Right lung (tissue), 5 donors: Measurements from ENCODE around the gene DELE1. TPM values are rescaled to one million over a fixed set of nuclear protein-coding genes. Genes with fewer than 3 reads are reported as not detected.
"Not testable (repeated sequence)": the region's sequence is repeated elsewhere in the genome, so short reads cannot be mapped to it uniquely, and the experiment has no call there.

Experiments used
- DNase-seq, 2 donors: peaks; one replicate each; pipeline ENCODE4 v3.0.0-alpha.2; 2013
- polyA plus RNA-seq, 5 donors: library from polyadenylated mRNA; unstranded; fragments of 120-200 nt; gene quantifications; one replicate each; pipeline versions ENCODE4 v1.2.1 to v1.2.3, GENCODE V29; 2013; ENCODE audit warnings: inconsistent platforms in 1 of 5, low replicate concordance in 1 of 5; ENCODE audit not compliant: insufficient read length in 5 of 5, insufficient read depth in 1 of 5

DELE1 gene
- polyA plus RNA-seq, 5 donors = 142 to 165 (median 146) TPM

DNA sequence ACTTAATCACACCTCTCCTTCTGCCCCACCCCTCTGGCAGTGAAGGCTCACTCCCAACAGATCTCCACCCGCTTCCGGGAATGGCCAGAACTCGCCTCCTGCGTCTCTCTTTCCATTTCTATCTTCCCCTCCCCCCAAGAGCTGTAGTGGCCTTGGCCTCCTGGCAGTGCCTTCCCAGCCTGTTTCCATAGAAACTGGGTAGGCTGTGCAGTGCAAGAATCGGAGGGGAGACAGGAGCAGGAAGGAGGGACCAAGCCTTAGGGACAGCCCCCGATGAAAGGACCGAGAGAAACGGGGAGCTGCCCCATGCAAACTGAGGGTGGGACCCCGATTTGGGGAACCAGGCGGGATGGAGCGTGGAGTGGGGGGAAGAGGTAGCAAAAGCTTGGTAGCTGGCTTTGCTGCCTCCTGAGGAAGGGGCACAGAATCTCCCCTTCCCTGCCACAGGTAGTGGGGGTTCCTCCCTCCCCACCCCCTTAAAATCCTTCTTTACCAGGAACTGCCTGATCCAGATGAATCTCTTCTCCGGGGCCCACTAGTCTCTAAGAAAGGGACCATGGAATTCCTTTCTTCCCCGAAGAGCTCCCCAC lies 41.0 kb upstream of the DELE1 start:
- no peak for DNase-seq

DNA sequence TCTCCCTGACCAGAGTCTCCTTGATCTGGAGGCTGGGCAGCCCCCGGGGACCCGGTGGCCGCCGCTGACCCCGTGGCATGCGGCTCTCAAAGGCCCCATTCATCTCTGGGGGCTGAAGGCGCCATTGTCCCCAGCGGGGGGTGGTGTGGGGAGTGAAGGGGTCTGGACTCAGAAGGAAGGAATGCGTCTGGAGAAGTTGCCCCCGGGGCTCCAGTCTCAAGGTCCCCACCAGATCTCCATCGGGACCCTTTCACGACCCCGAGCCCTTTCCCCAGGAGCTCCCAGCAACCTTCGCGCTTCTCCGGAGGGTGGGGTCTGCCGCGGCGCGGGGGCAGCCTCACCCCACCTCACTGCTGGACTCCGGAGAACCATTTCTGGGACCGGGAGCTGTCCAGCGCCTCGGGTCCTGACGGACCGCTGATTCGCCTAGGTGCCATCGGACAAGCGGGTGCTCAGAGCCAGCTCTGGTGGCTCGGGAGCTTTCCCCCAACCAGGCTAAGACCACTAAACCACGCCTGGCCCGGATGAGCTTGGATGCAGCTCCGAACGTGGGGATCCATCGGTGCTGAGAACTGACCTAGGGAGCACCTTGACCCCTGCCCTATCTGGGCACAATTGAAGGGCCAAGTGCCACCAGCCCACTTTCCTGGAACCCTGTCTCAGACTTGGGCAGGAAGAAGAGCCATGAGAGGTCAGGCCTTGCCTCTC lies 40.3 kb upstream of the DELE1 start:
- peak in 1 of 2 donors; percentile 19 for DNase-seq

DNA sequence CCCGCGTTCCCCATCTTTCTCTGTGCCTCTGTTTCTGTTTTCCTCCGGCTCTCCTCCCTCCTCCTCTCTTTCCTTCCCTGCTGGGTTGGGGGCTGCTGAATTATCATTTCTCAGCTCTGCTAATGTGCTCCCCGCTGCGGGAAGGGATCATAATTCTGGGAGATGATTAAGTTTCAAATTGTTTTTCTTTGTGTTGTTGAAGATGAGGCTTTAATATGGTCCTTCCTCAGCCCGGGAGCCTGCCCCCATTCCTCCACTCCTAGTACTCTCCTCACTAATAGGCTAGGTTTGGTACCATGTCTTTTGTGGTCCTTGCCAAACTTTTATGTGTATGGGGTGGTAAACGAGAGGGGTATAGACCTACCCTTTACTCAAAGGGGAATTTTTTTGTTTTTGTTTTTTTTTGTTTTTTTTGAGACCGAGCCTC lies 39.8 kb upstream of the DELE1 start:
- DNase-seq = no peak

DNA sequence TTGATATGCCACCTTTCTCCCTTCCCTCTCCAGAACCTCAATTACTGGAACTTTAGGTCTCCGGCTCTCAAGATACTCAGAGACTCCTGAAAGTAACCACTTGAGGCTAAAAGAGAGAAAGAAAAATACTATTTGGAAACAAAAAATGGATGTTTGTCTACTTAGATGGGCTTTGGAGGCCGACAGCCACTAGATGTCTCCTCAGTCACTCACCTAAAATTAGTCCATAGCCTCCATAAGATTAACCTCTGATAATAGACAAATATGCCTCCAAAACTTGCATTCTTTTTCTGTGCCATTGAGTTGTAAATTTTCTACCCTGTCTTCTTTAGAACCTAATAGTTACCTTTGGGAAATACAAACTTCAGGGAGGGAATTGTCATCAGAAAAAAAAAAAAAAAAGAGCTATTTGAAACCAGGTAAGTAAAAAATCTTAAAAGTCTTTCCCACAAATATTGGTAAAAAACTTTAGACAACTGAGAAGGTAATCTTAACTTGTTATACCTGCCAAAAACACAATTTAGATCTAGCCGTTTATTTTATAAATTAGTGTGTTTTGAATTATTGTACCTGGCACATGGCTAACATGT lies 34.3 kb upstream of the DELE1 start:
- DNase-seq = no peak

DNA sequence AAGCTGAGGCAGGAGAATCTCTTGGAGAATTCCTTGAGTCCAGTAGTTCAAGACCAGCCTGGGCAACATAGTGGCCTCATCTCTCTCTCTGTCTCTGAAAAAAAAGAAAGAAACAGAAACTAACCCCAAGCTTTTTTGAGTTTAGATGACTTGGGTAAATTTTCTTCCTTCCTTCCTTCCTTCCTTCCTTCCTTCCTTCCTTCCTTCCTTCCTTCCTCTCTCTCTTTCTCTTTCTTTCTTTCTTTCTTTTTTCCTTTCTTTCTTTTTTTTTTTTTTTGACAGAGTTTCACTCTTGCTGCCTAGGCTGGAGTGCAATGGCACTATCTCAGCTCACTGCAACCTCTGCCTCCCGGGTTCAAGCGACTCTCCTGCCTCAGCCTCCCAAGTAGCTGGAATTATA lies 33.2 kb upstream of the DELE1 start:
- DNase-seq = not testable (repeated sequence)

DNA sequence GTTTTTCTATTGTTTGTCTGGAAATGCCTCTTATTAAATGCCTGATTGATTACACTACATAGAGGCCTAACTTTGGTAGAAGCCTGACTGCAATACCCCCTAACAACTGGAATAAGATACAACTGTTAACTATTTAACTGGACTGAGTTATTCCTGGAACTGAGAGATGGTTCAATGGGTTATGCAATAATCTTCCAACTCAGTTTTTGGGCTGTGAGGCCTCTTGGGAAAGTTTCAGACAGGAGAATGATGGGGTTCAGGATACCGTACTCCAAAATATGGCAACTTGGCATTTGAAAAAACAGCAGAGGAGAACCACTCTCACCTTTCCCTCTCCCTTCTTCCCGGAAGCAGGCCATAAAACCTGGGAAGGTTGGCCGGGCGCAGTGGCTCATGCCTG lies 26.2 kb upstream of the DELE1 start:
- DNase-seq = no peak

DNA sequence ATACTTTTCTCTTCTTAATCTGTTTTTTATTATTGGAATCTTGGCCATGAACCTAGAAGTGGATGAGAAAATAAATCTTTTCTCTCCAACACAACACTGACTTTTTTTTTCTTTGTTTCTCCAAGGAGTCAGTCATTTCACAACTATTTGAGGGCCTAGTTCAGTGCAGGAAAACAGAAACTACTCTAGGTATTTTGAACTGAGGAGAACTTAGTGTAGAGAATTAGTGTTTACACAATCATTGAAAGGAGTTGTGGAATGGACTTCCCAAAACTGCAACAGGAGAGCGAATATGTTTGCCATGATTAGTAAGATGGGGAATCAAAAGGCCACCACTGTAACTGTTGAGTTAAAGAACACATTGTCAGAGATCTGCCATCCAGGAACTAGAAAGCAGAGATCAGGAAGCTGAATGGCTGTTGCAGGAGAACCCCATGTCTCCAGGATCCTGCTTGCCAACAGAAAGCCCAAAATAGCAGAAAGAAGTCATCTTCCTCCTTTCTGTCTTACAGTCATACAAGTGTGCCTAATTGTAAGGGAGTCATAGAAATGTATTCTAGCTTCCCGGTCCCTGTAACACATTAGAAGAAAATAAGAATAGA lies 25.1 kb upstream of the DELE1 start:
- no peak for DNase-seq

DNA sequence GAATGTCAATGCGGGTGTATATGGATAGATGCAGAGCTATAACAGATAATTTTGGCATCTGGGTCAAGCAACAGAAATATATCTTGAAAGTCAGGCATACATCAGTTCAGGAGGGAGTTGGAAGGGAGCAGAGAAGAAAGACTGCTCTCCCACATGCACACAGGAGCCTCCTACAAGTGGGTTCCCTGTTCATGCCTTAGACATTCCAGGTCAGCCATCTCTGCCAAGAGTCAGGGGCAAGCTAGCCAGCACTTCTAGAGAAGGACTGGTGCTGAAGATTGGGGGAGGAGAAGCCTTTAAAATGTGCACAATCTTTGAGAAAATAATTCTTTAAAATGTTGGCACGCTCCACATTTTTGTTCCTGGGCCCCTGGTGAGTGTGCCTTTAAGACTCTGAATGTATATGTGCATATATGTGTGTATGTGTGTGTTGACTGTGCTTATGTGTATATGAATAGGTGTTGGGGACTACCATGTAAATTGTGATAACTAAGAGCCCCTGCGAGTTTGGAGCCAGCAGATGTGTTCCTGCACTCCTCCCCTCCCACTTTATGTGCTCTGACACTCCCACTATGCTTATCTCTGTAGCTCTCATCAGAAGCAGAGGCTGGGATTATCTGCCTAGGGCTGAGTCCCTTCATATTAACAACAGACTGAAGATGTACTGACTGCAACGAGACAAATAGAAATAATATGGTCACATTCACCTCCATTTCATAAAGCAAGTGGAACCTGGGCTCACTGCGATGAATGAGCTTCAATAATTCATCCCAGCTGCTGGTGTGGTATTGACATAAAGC lies 21.5 kb upstream of the DELE1 start:
- DNase-seq = no peak

DNA sequence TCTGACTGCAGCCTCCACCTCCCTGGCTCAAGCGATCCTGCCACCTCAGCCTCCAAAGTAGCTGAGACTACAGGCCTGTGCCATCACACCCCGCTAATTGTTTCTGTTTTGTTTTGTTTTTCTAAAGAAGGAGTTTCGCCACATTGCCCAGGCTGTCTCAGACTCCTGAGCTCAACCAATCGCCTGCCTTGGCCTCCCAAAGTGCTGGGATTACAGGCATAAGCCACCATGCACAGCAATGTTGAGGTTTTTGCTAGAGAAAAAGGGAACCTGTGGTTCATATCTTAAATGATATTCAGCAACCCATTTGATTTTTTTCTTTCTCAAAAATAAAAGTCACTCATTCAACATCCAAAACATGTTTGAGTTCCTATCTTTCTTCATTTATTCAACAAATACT lies 20.4 kb upstream of the DELE1 start:
- no peak for DNase-seq

DNA sequence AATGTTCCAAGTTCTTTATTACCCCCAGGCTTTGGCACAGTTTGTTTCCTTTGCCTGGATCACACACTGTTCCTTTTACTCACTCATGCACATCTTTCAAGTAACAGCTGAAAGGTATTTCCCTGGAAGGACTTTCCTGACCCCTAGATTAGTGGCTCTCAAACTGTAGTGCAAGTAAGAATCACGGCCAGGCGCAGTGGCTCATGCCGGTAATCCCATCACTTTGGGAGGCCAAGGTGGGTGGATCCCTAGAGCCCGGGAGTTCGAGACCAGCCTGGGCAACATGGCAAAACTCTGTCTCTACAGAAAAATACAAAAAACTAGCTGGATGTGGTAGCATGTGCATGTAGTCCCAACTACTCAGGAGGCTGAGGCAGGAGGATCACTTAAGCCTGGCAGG lies 19.1 kb upstream of the DELE1 start:
- no peak for DNase-seq

DNA sequence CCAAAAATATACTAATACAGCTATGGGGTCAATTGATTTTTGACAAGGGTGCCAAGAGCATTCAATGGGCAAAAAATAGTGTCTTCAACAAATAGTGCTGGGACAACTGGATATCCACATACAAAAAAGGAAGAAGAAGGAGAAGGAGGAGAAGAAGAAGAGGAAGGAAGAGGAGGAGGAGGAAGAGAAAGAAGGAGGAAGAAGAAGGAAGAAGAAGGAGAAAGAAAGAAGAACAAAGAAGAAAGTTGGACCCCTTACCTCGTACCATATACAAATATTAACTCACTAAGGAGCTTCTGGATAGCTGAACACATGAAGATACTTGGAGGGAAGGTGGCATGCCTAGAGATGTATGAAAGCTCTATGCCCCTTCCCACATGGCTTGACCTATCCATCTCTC lies 17.2 kb upstream of the DELE1 start:
- no peak for DNase-seq

DNA sequence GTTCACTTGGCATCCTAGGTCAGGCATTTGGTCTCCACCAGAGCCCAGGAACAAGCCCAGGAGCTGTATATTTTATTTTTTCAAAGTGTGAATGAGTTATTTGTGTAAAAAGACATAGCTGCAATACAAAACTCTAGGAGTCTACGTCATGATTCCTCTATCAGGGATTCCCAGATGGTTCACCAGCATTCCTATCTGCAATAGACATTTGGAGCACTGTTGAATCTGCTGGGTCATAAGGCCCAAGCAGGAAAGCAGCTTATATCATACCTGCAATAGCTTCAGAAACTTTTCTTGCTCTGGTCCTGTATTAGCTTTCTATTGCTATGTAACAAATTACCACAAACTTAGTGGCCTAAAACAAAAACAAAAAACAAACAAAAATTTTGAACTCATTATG lies 16.7 kb upstream of the DELE1 start:
- DNase-seq = no peak

DNA sequence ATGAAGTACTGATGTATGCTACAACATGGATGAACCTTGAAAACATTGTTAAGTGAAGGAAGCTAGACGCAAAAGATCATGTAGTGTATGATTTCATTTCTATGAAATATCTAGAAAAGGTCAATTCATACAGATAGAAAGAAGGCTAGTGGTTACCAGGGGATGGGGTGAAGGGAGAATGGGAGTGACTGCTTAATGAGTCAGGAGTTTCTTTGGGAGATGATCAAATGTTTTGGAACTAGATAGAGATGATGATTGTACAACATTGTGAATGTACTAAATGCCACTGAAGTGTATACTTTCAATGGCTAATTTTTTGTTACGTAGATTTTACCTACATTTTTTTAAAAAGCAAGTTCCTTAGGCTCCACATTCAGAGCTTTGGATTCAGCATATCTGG lies 14.9 kb upstream of the DELE1 start:
- DNase-seq = no peak

DNA sequence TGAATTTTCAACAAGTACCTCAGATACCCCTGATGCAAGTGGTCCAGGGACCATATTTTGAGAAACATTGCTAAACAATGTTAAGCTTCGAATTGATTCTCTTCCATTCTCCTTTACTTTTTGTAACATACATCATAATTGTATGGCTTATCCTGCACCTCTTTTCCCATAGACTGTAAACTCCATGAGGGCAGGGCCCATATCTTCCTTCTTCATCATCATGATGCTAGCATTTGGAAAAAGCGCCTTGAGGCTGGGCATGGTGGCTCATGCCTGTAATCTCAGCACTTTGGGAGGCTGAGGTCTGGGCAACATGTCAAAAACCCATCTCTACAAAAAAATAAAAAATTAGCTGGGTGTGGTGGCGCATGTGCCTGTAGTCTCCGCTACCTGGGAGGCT lies 14.5 kb upstream of the DELE1 start:
- DNase-seq = no peak

DNA sequence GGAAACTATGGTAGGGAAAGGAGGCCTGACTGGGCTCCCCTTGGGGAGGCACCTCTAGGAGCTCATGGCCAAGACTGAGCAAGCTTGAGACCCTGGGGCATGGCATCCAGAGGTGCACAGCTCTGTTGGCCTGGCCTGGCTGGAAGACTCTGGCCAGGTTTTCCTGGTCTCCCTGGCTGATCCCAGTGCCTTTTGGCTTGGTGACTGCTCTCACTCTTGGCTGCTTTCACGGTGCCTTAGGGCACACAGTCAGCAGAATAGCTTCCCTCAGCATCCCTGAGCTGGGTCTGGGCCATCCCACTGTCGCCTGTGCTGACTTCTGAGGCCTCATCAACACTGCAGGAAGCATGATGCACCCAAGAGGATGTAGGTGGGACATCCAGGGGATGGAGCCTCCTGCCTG lies 13.4 kb upstream of the DELE1 start:
- DNase-seq = no peak

DNA sequence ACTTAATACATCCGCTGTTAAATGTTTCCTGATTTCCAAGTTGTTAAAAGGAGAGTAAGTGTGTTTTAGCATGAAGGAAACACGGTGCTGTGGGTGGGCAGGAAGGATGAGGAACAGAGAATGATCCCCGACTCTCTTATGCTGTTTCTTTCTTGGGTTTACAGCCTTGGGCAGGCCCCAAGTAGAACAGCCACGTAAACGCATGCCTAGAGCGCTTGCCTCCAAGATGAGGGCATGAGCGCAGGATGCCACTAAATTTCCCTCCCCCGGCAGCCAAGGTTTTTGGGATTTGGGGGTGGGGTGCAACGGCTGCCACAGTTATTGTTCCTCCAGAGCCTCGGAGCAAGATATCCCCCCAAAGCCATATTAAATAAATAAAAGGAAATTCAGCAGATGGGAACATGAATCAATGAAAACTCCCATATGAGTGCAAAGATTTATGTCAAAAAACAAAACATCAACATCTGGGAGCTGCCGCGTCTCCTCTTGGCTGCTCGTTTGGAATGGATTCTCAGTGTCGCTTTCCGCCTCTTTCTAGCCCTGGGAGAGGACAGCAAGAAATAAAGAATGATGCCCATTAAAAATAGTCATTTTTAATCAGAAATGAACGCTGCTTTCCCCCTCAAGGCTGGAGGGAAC lies 10.0 kb upstream of the DELE1 start:
- DNase-seq = no peak

DNA sequence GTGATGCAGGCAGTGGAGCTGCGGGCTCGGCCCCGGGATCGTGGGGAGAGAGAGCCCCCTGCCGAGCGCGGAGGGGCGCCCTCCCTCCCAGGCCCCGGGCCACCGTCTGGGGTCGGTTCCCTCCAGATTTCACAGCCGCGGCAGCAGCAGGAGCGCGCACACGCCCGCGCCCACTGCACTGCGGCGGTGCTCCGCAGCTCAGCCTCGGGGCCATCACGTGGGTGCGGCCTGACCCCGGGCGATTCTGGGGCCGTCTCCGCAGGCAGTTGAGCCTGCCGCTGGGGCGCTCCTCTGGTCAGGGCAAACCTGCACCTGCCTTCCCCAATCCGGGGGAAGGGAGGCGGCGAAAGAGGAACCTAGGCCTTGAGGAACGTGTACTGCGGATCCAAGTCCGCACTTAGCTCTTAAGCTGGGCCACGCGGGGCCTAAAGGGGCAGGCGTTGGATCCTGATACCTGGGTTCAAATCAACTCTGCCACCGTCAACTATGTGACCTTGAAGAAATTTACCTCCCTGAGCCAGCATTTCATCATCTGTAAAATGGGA lies 9.4 kb upstream of the DELE1 start:
- DNase-seq = peak; percentile 12 to 23

DNA sequence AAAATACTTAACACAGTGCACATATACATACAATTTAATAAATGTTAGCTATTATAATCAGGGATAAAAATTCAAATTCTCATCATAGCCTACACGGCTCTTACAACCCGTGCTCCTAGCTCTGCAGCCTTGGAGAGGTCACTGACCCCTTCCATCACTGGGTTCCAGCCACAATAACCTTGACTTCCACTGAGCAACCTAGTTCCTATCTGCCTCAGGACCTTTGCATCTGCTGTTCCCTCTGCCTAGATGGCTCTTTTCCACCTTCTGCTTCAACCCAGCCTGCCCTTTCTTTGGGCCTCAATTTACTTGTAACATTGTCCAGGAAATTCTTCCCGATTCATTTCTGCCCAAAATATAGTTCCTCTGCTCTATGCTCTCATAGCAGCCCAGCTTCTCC lies 8.9 kb upstream of the DELE1 start:
- DNase-seq = no peak

DNA sequence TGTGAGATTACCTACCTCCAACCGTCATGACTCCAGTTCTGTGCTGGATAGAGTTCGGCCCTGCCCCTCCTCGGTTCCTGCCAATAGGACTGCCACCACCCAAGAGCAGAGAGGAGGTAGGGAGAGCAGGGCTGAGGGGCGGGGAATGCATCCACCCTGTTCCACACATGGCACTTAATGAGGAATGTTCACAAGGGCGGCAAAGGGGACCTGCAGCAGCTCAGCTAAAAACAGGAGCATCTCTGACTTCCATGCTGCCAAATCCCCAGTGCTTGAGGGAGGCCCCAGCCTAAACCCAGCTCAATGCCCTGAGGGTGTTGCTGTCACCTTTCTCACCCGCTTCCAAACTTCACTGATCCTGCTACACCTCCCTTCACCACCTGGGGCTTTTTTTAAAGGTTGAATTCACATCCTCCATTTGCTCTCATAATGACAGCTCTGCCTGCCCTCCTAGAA lies 7.8 kb upstream of the DELE1 start:
- no peak for DNase-seq

DNA sequence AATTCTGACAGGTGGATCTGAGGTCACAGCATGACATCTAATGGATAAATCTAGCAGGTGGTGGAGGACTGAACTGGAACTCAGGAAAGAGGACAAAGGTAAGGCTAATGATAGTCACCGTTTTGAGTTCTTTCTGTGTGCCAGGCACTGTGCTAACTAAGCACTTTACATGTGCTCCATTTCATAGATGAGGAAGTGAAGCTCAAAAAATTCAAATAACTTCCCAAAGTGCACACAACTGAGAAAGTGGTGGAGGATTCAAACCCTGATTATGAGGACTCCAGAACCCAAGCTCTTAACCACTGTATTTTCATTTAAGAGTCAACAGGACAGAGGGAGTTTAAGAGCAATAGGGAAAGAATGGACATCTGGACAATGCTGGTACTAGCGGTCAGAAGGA lies 7.1 kb upstream of the DELE1 start:
- no peak for DNase-seq

DNA sequence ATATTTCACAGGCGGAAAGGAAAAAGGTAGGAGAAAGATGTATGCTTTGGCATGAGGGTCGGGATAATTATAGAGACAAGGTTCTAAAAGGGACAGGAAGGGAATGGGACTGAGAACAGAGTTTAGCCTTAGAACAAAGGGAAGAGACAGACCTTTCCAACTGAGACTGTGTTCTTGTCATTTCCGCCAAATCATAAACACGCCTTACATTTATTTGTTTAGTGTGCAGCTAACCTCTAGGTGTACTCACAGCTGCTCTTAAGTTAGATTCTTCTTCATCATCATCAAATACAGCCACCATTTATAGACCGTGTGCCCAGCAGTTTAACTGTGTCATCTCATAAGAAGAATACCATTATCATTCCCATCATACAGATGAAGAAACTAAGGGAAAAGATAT lies 5.9 kb upstream of the DELE1 start:
- DNase-seq = no peak
